ENCODE measurements around the gene ARHGEF40.
A peak's percentile ranks its signal among the peaks of the same experiment; 100 is the strongest.

ARHGEF40 gene

GRCh38 chr14:21041676-21042433 lies 28.2 kb upstream of the ARHGEF40 start, which contains the start of gene RNASE7:
Gene RNASE7, plus strand, starts transcription at chr14:21042362. Its CDS starts 631 bp downstream, at chr14:21042993.
- no peaks in the 10 kb centered on the region for H3K36me3 ChIP-seq (replicated peaks)
- H3K27me3 ChIP-seq (replicated peaks): no peaks in the 10 kb centered on the region
- no peak within 1 kb of the TSS for H3K27ac ChIP-seq
- no peak within 1 kb of the TSS for H3K4me3 ChIP-seq (ENCODE audit: low read depth, low read length)
- DNase-seq: peak; percentile 48
- in situ Hi-C loops (cut with HindIII; ENCODE audit: low pct_ligation_motif_present, low sequenced_read_pairs): no loop called here
- no peak for TF ChIP-seq CTCF (IDR thresholded peaks at IDR 0.05; ENCODE audit: low read depth, low read length, missing control alignments)

GRCh38 chr14:21042918-21043317 lies 27.2 kb upstream of the ARHGEF40 start:
- in situ Hi-C loops (cut with HindIII; ENCODE audit: low pct_ligation_motif_present, low sequenced_read_pairs): no loop called here
- TF ChIP-seq CTCF (IDR thresholded peaks at IDR 0.05; ENCODE audit: low read depth, low read length, missing control alignments): no peak
- H3K36me3 ChIP-seq (replicated peaks): no peaks in the 10 kb centered on the region
- no peak overlapping the region for H3K27ac ChIP-seq
- no peak overlapping the region for H3K4me3 ChIP-seq (ENCODE audit: low read depth, low read length)
- H3K27me3 ChIP-seq (replicated peaks): no peaks in the 10 kb centered on the region
- no peak for DNase-seq

GRCh38 chr14:21043387-21043973 lies 26.6 kb upstream of the ARHGEF40 start:
- H3K27me3 ChIP-seq (replicated peaks): no peaks in the 10 kb centered on the region
- no peak overlapping the region for H3K4me3 ChIP-seq (ENCODE audit: low read depth, low read length)
- in situ Hi-C loops (cut with HindIII; ENCODE audit: low pct_ligation_motif_present, low sequenced_read_pairs): no loop called here
- no peak for DNase-seq
- H3K36me3 ChIP-seq (replicated peaks): no peaks in the 10 kb centered on the region
- no peak for TF ChIP-seq CTCF (IDR thresholded peaks at IDR 0.05; ENCODE audit: low read depth, low read length, missing control alignments)
- H3K27ac ChIP-seq: no peak overlapping the region

GRCh38 chr14:21043974-21044618 lies 26.0 kb upstream of the ARHGEF40 start:
- Histone ChIP-seq H3K36me3 (replicated peaks) (no peaks in the 10 kb centered on the region), H3K27ac (no peak overlapping the region), H3K27me3 (replicated peaks) (no peaks in the 10 kb centered on the region), H3K4me3 (ENCODE audit: low read depth, low read length) (no peak overlapping the region)
- no peak for DNase-seq
- no peak for TF ChIP-seq CTCF (IDR thresholded peaks at IDR 0.05; ENCODE audit: low read depth, low read length, missing control alignments)
- in situ Hi-C loops (cut with HindIII; ENCODE audit: low pct_ligation_motif_present, low sequenced_read_pairs): no loop called here

GRCh38 chr14:21047378-21047781 lies 22.7 kb upstream of the ARHGEF40 start:
- no peaks in the 10 kb centered on the region for H3K27me3 ChIP-seq (replicated peaks)
- H3K27ac ChIP-seq: no peak overlapping the region
- no peak overlapping the region for H3K4me3 ChIP-seq (ENCODE audit: low read depth, low read length)
- DNase-seq: no peak
- no peaks in the 10 kb centered on the region for H3K36me3 ChIP-seq (replicated peaks)
- in situ Hi-C loops (cut with HindIII; ENCODE audit: low pct_ligation_motif_present, low sequenced_read_pairs): no loop called here
- TF ChIP-seq CTCF (IDR thresholded peaks at IDR 0.05; ENCODE audit: low read depth, low read length, missing control alignments): no peak

All from brain microvascular endothelial cell (primary cell).